GM12864 (cell line): ENCODE data around the gene AFF2.

Experiments used
- DNase-seq: peaks from one replicate; pipeline ENCODE4 v3.0.0-alpha.2; 2011; ENCODE audit warnings: low read depth
- H3K4me3 ChIP-seq: 2 replicates; pipeline ENCODE4 v1.5.1; 2011; ENCODE audit warnings: mild to moderate bottlenecking, low read depth, low read length, control low read depth
- CTCF ChIP-seq: IDR thresholded peaks from 2 replicates; pipeline ENCODE4 v1.5.1; 2011; ENCODE audit warnings: low read depth, mild to moderate bottlenecking, moderate library complexity, low read length, control low read depth, inconsistent platforms; ENCODE audit errors: missing control alignments

Gene AFF2

DNA sequence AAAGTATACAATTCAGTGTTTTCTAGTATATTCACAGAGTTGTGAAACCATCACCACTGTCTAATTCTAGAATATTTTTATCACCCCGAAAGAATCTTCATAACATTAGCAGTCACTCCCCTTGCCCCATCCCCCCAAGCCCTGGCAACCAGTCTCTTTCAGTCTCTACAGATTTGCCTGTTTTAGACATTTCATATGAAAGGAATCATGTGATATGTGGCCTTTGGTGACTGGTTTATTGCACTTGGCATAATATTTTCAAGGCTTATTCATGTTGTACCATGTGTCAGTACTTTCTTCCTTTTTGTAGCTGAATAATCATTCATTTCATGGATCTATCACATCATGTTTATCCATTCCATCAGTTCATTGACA, 371.7 kb downstream of the AFF2 start:
- DNase-seq, result no peak
- no peak overlapping the region for H3K4me3 ChIP-seq
- TF ChIP-seq CTCF, result no peak

- H3K4me3 ChIP-seq, result no peak overlapping the region
- no peak for TF ChIP-seq CTCF
- no peak for DNase-seq
Measured at GRCh38 chrX:148872881-148873280, 372.5 kb downstream of the AFF2 start.

DNA sequence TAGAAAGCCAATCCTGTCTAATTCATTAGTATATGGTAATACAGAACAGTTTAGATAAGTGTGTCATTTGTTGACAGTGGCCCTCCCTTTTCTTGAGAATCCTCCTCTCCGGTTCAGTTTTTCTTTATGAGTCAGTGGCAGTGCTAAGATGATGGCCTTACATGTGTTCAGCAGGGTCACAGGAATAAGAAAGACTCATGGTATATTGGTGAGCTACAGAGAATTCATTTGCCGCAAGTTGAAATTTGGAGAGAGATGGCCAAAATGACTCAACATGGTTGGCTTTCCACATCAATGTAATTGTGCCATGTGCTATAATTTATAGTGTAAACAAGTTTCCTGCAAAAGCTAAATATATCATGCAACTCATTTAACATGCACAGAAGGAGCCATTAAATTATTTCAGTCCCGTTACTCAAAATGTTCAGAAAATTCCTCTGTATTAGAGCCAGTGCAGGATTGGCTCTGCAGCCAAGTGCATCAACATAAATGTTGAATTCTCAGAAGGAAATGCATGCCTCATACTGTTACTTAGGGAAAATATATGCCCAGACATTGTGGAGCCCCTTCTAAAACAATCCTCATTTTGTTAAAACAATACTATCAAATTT, 374.3 kb downstream of the AFF2 start:
- DNase-seq, result no peak
- no peak overlapping the region for H3K4me3 ChIP-seq
- no peak for TF ChIP-seq CTCF

GRCh38 chrX:148878371-148878770, 378.0 kb downstream of the AFF2 start:
- DNase-seq, result no peak
- no peak overlapping the region for H3K4me3 ChIP-seq
- TF ChIP-seq CTCF, result no peak

DNA sequence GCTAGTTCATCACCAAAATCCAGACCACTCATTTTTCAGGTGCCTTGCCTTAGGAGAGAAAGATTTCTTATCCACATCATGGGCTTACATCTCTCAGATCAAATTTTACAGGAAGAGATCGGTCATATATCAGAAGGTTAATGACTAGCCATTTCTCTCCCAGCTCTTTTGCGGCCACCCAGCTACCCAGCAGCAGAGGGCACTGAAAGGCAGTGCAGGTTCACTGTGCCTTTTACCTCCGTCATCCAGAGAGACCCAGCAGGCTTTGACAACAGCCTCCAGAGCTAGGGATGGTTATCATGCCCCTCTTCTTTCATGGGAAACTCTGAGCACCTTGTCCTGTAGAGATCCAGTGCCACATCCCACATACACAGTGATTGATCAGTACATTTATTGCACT, 384.8 kb downstream of the AFF2 start:
- no peak overlapping the region for H3K4me3 ChIP-seq
- no peak for DNase-seq
- no peak for TF ChIP-seq CTCF

- no peak for TF ChIP-seq CTCF
Measured at GRCh38 chrX:148893395-148893794, 393.0 kb downstream of the AFF2 start.

GRCh38 chrX:148902581-148902980, 402.2 kb downstream of the AFF2 start:
- H3K4me3 ChIP-seq, result no peak overlapping the region
- TF ChIP-seq CTCF, result no peak
- no peak for DNase-seq

More at GRCh38 chrX:148893395-148893794, 393.0 kb downstream of the AFF2 start:
- DNase-seq, result no peak
- no peak overlapping the region for H3K4me3 ChIP-seq
